CD4-positive, alpha-beta T cell (primary cell): ENCODE results near the gene SLIT2. TPM values are rescaled to one million over a fixed set of nuclear protein-coding genes. Genes with fewer than 3 reads are reported as not detected.

ENCODE experiments used
- ATAC-seq: fragments of 200-7000 bp; cut with Tn5 transposase; one replicate; pipeline ENCODE4 v1.10.0; 2022; ENCODE audit warnings: mild to moderate bottlenecking; ENCODE audit not compliant: poor library complexity
- CTCF ChIA-PET: fragments of 350-600 bp; sonication (Branson Sonifier 250); formaldehyde crosslinking; loops from one replicate; lab custom pipeline; 2021; ENCODE audit warnings: antibody characterized with exemption, inconsistent platforms; lab: Charles Lee
- POLR2A ChIA-PET: fragments of 350-600 bp; sonication (Branson Sonifier 250); formaldehyde crosslinking; loops from one replicate; lab custom pipeline; 2021; ENCODE audit warnings: antibody characterized with exemption, inconsistent platforms; lab: Charles Lee
- DNase-seq, 14 experiments: peaks; one replicate each; pipeline ENCODE4 v3.0.0-alpha.2; 2013 to 2020; ENCODE audit warnings: mixed read lengths in 2 of 14
- H3K27ac ChIP-seq, 2 donors: one replicate each; pipeline versions ENCODE4 v1.5.1 to v1.7.0; 2013; ENCODE audit warnings: low read length in 2 of 2, low read depth in 1 of 2, mild to moderate bottlenecking in 1 of 2
- H3K27me3 ChIP-seq, 2 experiments: 1 replicate in 1 of 2; 2 replicates in 1 of 2; pipeline versions ENCODE4 v1.6.1 to v1.7.0; 2013; ENCODE audit warnings: low read length in 2 of 2, control low read depth in 1 of 2, mild to moderate bottlenecking in 1 of 2, moderate library complexity in 1 of 2; ENCODE audit not compliant: insufficient read depth in 2 of 2, control insufficient read depth in 1 of 2
- H3K36me3 ChIP-seq: one replicate; pipeline ENCODE4 v1.6.1; 2013; ENCODE audit warnings: low read length, control low read depth; ENCODE audit not compliant: insufficient read depth
- H3K4me1 ChIP-seq: one replicate; pipeline ENCODE4 v1.6.1; 2013; ENCODE audit warnings: low read length, control low read depth; ENCODE audit not compliant: insufficient read depth
- H3K4me3 ChIP-seq: one replicate; pipeline ENCODE4 v1.5.1; 2013; ENCODE audit warnings: mild to moderate bottlenecking, low read length, moderate library complexity
- H3K9me3 ChIP-seq, 2 experiments: 1 replicate in 1 of 2; 2 replicates in 1 of 2; pipeline versions ENCODE4 v1.6.1 to v1.7.0; 2013; ENCODE audit warnings: low read length in 2 of 2, mild to moderate bottlenecking in 2 of 2, control low read depth in 1 of 2, moderate library complexity in 1 of 2; ENCODE audit not compliant: control insufficient read depth in 1 of 2, insufficient read depth in 1 of 2
- H3K27ac Mint-ChIP-seq: one replicate; pipeline ENCODE4 v1.8.0; 2020; ENCODE audit warnings: mixed read lengths
- H3K27me3 Mint-ChIP-seq: one replicate; pipeline ENCODE4 v1.8.0; 2021; ENCODE audit warnings: mixed read lengths
- H3K36me3 Mint-ChIP-seq: one replicate; pipeline ENCODE4 v1.8.0; 2021; ENCODE audit warnings: low read depth, mixed read lengths
- H3K4me1 Mint-ChIP-seq: one replicate; pipeline ENCODE4 v1.8.0; 2021; ENCODE audit warnings: low read depth, mixed read lengths
- H3K4me3 Mint-ChIP-seq: one replicate; pipeline ENCODE4 v1.8.0; 2020; ENCODE audit warnings: mild to moderate bottlenecking, mixed read lengths
- H3K9me3 Mint-ChIP-seq: one replicate; pipeline ENCODE4 v1.8.0; 2020; ENCODE audit warnings: mixed read lengths
- CTCF ChIP-seq: fragments of 200-600 bp; IDR thresholded peaks from one replicate; pipeline ENCODE4 v1.8.0; 2022; ENCODE audit warnings: antibody characterized with exemption, mild to moderate bottlenecking
- intact Hi-C, 2 experiments: fragments of 100-400 bp; cut with DNase I in 1 of 2; cut with micrococcal nuclease in 1 of 2; formaldehyde crosslinking; loops; one replicate each; pipeline versions ENCODE4 v1.15.1 to v1.9.0; 2023 to 2025; cut with DNase I, micrococcal nuclease
- total RNA-seq, 174 experiments: library from RNA in 2 of 174; stranded (reverse) in 2 of 174; gene quantifications; one replicate each; pipeline ENCODE4 v1.2.3 and lab custom pipeline; 2021 to 2026

SLIT2 gene
- total RNA-seq, 2 experiments from 2014 or later, result not detected

DNA sequence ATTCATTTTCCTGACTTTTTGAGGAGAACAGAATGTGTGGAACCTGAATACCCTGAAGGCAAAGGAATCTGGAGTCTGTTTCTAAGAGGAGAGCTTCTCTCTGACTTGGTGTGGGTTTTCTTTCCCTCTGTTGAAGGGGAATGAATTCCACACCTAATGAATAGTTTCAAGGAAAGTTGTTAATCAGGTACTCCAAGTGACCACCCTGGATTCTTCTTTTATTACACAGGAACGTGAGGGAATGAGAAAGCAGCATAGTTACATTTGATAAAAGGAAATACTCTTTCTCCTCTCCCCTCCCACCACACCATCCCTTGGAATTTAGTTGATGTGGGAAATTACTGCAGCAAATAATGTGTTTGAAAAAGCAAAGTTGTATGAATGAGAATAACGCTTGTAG lies 29.7 kb downstream of the SLIT2 start:
- no peak overlapping the region for H3K27ac Mint-ChIP-seq
- H3K4me1 Mint-ChIP-seq, result no peaks in the 10 kb centered on the region
- ATAC-seq, result no peak
- no peaks in the 10 kb centered on the region for H3K27me3 Mint-ChIP-seq
- Histone ChIP-seq H3K9me3 (no peaks in the 10 kb centered on the region), H3K27ac (no peak overlapping the region), H3K4me1 (no peaks in the 10 kb centered on the region), H3K4me3 (no peak overlapping the region), H3K36me3 (no peaks in the 10 kb centered on the region), H3K27me3 (no peaks in the 10 kb centered on the region)
- TF ChIP-seq CTCF, result no peak
- H3K9me3 Mint-ChIP-seq, result no peaks in the 10 kb centered on the region
- intact Hi-C loops, result no loop called here
- ChIA-PET POLR2A (no interaction called here), CTCF (no interaction called here)
- H3K36me3 Mint-ChIP-seq, result no peaks in the 10 kb centered on the region
- no peak overlapping the region for H3K4me3 Mint-ChIP-seq
- DNase-seq, result no peak

DNA sequence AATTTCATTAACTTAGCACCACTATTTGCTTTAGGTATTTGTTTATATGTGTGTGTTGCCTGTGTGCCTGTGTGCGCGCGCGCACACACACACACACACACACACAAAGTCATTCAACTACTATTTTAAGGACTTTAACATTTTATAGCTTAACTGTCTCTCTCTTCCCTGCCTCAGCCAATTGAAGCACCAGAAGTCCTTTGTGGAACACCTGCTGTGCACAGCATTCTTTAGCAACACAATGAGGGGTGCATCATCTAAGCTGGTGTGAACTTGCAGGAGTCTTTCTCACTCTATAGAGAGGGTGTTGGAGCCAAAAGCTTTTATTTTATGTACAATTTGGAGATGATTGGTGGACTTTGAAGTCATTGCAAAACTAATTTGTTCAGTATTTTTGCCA lies 31.3 kb downstream of the SLIT2 start:
- H3K27ac Mint-ChIP-seq, result no peak overlapping the region
- no peaks in the 10 kb centered on the region for H3K9me3 ChIP-seq
- CTCF ChIA-PET, result no interaction called here
- no peaks in the 10 kb centered on the region for H3K27me3 Mint-ChIP-seq
- no peak overlapping the region for H3K27ac ChIP-seq
- intact Hi-C loops, result no loop called here
- H3K4me1 Mint-ChIP-seq, result no peaks in the 10 kb centered on the region
- POLR2A ChIA-PET, result no interaction called here
- no peaks in the 10 kb centered on the region for H3K36me3 Mint-ChIP-seq
- DNase-seq (no peak), ATAC-seq (no peak)
- TF ChIP-seq CTCF, result no peak
- no peak overlapping the region for H3K4me3 ChIP-seq
- no peaks in the 10 kb centered on the region for H3K9me3 Mint-ChIP-seq
- H3K27me3 ChIP-seq, result no peaks in the 10 kb centered on the region
- no peaks in the 10 kb centered on the region for H3K36me3 ChIP-seq
- H3K4me3 Mint-ChIP-seq, result no peak overlapping the region
- H3K4me1 ChIP-seq, result no peaks in the 10 kb centered on the region

DNA sequence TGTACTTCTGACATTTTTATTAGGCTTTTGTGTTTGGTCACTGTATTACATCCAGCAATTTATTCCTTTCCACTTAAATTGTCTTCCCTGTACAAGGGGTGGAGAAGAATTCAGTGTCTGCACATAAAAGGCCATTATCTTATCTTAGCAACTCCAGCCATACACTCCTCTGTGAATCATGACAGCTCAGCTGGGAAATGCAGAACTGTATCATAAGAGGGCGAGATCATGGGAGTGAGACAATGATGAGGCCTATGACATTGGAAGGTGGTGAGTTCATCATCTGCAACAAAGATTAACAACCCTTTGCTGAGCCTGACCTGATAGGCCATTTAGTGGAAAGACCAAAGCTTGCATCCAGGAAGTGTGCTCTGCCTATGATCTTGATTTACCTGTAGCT lies 33.3 kb downstream of the SLIT2 start:
- no peak for TF ChIP-seq CTCF
- no peaks in the 10 kb centered on the region for H3K36me3 ChIP-seq
- intact Hi-C loops, result no loop called here
- CTCF ChIA-PET, result no interaction called here
- H3K9me3 Mint-ChIP-seq, result no peaks in the 10 kb centered on the region
- no peak for ATAC-seq
- H3K27me3 Mint-ChIP-seq, result no peaks in the 10 kb centered on the region
- no peaks in the 10 kb centered on the region for H3K4me1 Mint-ChIP-seq
- H3K27ac ChIP-seq, result no peak overlapping the region
- POLR2A ChIA-PET, result no interaction called here
- no peaks in the 10 kb centered on the region for H3K9me3 ChIP-seq
- H3K4me3 ChIP-seq, result no peak overlapping the region
- no peak overlapping the region for H3K27ac Mint-ChIP-seq
- no peak overlapping the region for H3K4me3 Mint-ChIP-seq
- no peaks in the 10 kb centered on the region for H3K36me3 Mint-ChIP-seq
- H3K4me1 ChIP-seq, result no peaks in the 10 kb centered on the region
- no peak for DNase-seq
- no peaks in the 10 kb centered on the region for H3K27me3 ChIP-seq
